Fibroblast of skin of abdomen (primary cell): Measurements from ENCODE around the gene PRG3.
"Not testable (repeated sequence)": the region's sequence is repeated elsewhere in the genome, so short reads cannot be mapped to it uniquely, and the experiment has no call there.

Source experiments
- DNase-seq: peaks from one replicate; pipeline ENCODE4 v3.0.0-alpha.2; 2013

PRG3 gene

GRCh38 chr11:57408771-57409170, 27.8 kb upstream of the PRG3 start:
- DNase-seq: no peak

- no peak for DNase-seq
These were observed 27.1 kb upstream of the PRG3 start for GRCh38 chr11:57407941-57408475.

- DNase-seq: no peak
These were observed 26.3 kb upstream of the PRG3 start for GRCh38 chr11:57407010-57407920.

- no peak for DNase-seq
These were observed 25.5 kb upstream of the PRG3 start for GRCh38 chr11:57406337-57406904.

- no peak for DNase-seq
These were observed 24.4 kb upstream of the PRG3 start for GRCh38 chr11:57405271-57405860.

DNA sequence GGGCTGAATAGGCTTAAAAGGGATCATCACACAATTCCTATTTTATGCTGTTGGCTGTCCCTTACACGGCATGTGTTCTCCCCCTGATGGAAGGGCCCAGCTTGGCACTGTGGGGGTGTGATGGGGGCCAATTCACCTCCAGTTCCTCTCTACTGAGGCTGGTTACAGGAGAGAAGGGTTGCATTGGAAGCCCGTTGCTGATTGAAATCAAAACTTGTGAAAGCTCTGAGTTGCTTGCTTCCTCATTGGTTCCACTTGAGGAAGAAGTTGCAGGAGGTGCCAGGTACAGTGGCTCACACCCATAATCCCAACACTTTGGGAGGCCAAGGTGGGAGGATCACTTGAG, 22.8 kb upstream of the PRG3 start:
- DNase-seq: no peak

- DNase-seq: not testable (repeated sequence)
These were observed 22.3 kb upstream of the PRG3 start for GRCh38 chr11:57403003-57403801.

DNA sequence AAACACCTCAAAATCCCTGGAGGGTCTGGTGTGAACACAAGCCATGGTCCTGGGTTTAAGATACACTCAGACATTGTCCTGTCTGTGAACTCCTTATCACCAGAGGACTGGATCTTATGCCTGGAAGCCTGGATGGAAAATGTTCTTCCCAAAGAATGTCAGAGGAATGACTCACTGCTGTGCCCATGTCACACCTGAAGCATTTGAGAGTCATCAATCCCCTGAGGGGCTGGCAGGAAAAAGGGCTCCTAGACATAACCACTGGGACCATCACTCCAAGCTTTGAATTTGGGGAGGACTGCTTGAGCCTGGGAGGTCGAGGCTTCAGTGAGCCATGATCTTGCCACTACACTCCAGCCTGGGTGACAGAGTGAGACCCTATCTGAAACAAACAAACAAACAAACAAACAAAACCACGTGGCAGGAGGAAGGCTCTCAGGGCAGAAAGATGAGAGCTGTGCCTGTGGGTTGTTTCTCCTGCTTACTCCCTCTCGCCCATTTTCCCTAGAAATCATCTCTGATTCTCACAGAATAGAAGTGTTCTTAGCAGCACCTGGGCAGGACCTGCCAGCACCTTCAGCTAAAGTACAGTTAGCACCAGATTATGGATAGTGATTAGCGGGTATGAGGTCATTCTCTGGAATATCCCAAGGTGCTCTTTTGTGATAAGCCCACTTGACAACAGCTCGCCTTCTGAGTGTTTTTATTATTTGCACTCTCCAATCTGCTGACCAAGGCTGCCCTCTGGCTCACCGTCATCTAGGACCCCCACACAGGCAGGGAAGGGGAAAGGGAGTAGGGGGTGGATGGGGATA, 21.4 kb upstream of the PRG3 start:
- no peak for DNase-seq

DNA sequence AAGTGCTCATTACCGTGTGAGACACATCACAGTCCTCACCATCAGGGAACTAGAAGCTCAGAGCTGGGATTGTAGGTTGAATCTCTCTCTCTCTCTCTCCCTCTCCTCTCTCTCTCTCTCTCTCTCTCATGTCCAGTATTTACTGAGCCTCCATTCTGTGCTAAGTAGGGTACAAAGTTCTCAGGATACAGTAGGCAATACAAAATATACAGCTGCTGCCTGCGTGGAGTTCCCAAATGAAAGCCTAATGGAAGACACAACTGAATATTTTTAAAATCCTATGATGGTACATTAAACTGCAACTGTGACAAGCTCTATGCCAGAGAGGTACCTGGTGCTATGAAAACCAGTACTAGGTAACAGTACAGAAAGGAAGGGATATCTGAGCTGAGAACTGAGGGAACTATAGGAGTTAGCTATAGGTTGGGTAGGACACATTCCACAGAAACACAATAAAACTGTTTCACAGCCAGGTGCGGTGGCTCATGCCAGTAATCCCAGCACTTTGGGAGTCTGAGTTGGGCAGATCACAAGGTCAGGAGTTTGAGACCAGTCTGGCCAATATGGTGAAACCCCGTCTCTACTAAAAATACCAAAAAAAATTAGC, 19.1 kb upstream of the PRG3 start:
- no peak for DNase-seq

GRCh38 chr11:57399221-57399620, 18.3 kb upstream of the PRG3 start:
- no peak for DNase-seq

DNA sequence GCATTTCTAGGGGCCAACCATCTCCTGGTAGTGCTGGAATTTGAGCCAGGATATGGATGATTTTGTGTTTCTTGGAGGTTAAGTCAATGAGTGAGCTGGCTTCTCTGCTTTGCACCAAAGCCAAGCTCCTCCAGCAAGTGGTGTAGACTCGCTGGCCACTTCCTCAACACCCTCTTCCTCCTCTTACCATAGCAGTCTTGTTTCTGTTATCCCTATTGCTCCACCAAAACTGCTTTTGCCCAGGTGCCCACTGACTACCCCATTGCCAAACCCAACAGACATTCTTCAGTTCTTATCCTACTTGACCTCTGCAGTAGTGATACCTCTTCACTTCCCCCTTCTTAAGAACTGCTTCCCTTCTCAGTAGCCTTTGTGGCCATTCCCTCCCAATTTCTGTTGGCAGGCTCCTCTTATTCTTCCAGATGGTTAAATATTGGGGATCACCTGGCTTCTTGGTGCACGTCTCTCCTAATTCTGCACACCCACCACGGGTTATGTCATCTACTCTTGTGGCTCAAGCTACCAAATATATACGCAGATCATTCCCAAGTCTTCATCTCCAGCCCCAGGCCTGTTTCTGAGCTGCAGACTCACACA, 16.5 kb upstream of the PRG3 start:
- no peak for DNase-seq

DNA sequence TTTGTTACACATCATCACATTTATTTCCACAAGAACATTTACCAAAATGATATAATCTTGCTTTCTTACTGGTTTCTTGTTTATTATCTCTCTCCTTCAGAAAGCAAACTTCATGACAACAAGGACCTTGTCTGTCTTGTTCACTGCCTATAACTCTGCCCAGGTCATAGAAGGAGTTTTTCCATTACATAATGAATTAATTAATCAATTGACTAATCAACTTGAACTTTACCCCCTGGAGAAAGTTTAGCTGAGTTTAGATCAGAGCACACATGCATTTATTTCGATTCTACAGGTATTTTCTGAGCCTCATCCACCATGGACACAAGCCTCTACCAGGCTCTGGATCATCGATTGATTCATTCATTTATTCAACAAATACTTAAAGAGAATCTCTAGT, 15.8 kb upstream of the PRG3 start:
- no peak for DNase-seq

GRCh38 chr11:57395905-57396623, 15.1 kb upstream of the PRG3 start:
- no peak for DNase-seq

GRCh38 chr11:57394203-57394965, 13.4 kb upstream of the PRG3 start:
- DNase-seq: no peak

DNA sequence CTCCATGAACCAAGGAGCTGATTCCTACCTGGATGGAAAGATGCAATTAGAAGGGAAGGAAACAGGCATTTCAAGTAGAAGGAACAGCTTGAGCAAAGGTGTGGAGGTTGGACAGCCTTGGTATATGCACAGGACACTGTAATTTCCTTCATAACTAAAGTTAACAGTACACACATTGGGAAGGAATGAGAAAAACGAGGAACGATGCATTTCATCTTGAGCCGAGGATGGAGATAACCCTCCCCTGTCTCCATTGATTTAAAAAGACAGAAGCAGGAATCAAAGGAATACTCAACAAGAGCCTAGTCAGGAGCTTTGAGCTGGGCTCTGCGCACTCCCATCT, 11.8 kb upstream of the PRG3 start:
- DNase-seq: no peak

DNA sequence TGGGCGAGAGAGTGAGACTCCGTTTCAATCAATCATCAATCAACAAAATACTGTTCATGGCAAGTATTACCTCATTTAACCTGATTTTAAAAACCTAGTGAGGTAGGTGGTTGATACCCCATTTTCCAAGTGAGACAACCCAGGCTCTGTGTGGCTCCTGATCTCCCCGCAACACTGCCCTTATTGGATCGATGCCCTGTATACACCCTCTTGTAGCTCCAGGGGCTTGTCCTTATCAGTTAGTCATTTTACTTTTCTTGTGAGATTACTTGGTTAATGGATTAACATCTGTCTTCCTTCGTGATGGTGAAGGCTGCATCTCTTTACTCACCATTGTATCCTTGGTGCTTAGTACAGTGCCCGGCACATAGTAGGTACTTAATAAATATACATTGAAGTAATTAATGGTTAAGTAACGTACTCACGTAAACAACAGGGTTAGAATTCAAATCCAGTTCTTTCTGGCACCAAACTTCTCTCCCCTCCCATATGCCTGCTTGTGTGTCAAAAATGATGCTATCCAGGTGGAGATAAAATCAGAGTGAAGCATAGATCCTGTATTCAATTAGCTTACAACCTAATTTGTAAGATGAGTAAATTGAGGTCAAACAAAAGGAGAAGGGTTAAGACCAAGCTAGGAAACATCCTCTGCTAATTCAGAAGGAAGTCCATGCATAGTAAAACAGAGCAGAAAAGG, 11.3 kb upstream of the PRG3 start:
- no peak for DNase-seq

DNA sequence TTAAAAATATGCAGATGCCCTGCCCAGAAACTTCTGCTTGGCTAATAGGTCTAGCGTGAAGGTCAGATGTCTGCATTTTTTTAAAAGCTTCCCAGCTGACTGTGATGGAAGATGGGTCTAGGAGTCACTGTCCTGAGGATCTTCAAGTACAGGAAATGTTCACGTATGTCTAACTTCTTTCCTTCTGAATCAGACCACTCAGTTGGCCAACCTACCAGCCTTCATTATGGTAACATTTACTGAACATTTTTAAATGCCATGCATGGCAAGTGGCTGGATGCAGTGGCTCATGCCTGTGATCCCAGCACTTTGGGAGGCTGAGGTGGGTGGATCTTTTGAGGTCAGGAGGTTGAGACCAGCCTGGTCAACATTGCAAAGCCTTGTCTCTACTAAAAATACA, 10.6 kb upstream of the PRG3 start:
- no peak for DNase-seq

GRCh38 chr11:57391111-57391510, 10.2 kb upstream of the PRG3 start:
- DNase-seq: no peak

- DNase-seq: no peak
These were observed 9.6 kb upstream of the PRG3 start, which contains the start of gene PRG2 for GRCh38 chr11:57390535-57390934. PRG2 (minus strand) TSS chr11:57390650; CDS start chr11:57389944, 706 bp downstream.
